MM.1S (cell line): ENCODE data around the gene SHISA6.

Experiments used
- EZH2 ChIP-seq: fragments of 300-600 bp; sonication (generic); optimal IDR thresholded peaks from 2 replicates; pipeline ENCODE3; 2017; ENCODE audit warnings: low read depth, mild to moderate bottlenecking, antibody characterized with exemption, low read length, mixed read lengths
- EZH2phosphoT487 ChIP-seq: fragments of 300-600 bp; sonication (generic); IDR thresholded peaks from 2 replicates; pipeline ENCODE4 v1.6.1; 2018; ENCODE audit warnings: antibody characterized with exemption, low read length
- TF ChIP-seq, protein P1 (sequence below): fragments of 300-600 bp; sonication (generic); IDR thresholded peaks from 2 replicates; pipeline ENCODE4 v1.5.1; 2016; ENCODE audit warnings: antibody characterized with exemption, low read length, mixed read lengths

GRCh38 chr17:11205659-11206058, 35.4 kb upstream of the SHISA6 start:
- TF ChIP-seq, protein P1, sequence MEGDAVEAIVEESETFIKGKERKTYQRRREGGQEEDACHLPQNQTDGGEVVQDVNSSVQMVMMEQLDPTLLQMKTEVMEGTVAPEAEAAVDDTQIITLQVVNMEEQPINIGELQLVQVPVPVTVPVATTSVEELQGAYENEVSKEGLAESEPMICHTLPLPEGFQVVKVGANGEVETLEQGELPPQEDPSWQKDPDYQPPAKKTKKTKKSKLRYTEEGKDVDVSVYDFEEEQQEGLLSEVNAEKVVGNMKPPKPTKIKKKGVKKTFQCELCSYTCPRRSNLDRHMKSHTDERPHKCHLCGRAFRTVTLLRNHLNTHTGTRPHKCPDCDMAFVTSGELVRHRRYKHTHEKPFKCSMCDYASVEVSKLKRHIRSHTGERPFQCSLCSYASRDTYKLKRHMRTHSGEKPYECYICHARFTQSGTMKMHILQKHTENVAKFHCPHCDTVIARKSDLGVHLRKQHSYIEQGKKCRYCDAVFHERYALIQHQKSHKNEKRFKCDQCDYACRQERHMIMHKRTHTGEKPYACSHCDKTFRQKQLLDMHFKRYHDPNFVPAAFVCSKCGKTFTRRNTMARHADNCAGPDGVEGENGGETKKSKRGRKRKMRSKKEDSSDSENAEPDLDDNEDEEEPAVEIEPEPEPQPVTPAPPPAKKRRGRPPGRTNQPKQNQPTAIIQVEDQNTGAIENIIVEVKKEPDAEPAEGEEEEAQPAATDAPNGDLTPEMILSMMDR: no peak
- TF ChIP-seq EZH2 (no peak), EZH2phosphoT487 (no peak)
